ENCODE measurements around the gene PALM3.
"Not testable (repeated sequence)": the region's sequence is repeated elsewhere in the genome, so short reads cannot be mapped to it uniquely, and the experiment has no call there.

Gene PALM3

DNA sequence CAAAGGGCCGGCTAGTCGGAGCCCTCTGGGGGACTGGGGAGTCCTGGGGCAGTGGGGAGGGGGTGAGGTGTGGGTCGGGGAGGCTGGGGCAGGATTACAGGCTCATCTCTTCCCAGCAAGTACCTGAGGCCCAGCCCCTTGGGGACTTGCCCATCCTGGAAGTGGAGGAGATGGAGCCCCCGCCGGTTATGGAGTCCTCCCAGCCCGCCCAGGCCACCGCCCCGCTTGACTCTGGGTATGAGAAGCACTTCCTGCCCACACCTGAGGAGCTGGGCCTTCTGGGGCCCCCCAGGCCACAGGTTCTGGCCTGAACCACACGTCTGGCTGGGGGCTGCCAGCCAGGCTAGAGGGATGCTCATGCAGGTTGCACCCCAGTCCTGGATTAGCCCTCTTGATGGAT is 9.9 kb downstream of the PALM3 start:
- H3K9ac ChIP-seq (ENCODE audit: insufficient read length, low read depth): no peak overlapping the region
- no peaks in the 10 kb centered on the region for H3K27me3 ChIP-seq (ENCODE audit: insufficient read depth, insufficient read length)
- DNase-seq (ENCODE audit: low read depth, low spot score): no peak
- peaks cover 51% of the 10 kb centered on the region for H3K36me3 ChIP-seq (ENCODE audit: insufficient read depth, insufficient read length, low read length)
- peaks cover 18% of the 10 kb centered on the region; the same call in 1 of the 2 replicates for H3K9me3 ChIP-seq (ENCODE audit: insufficient read depth, low read length)
- no peak for TF ChIP-seq SUZ12 (IDR thresholded peaks at IDR 0.05; ENCODE audit: extremely low read depth, insufficient read depth, insufficient read length)
- TF ChIP-seq YY1 (IDR thresholded peaks at IDR 0.05; ENCODE audit: insufficient read depth, insufficient read length): no peak
- no peak for TF ChIP-seq ZNF274 (IDR thresholded peaks at IDR 0.05; ENCODE audit: low read depth, low read length)
- no peak overlapping the region for H3K4me3 ChIP-seq (ENCODE audit: insufficient read length, low read depth)
- peaks cover 9% of the 10 kb centered on the region for H3K4me1 ChIP-seq (ENCODE audit: insufficient read depth, insufficient read length)

DNA sequence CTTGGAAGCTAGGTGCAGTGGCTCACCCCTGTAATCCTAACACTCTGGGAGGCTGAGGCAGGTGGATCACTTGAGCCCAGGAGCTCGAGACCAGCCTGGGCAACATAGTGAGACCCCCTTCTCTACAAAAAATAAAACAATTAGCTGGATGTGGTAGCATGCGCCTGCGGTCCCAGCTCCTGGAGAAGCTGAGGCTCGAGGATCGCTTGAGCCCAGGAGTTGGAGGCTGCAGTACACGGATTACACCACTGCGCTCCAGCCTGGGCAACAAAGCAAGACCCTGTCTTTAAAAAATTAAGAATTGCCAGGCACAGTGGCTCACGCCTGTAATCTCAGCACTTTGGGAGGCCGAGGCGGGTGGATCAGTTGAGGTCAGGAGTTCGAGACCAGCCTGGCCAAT is 10.9 kb downstream of the PALM3 start:
- not testable (repeated sequence) for DNase-seq (ENCODE audit: low read depth, low spot score); H3K27me3 ChIP-seq (ENCODE audit: insufficient read depth, insufficient read length); H3K4me3 ChIP-seq (ENCODE audit: insufficient read length, low read depth); H3K4me1 ChIP-seq (ENCODE audit: insufficient read depth, insufficient read length); H3K9ac ChIP-seq (ENCODE audit: insufficient read length, low read depth)
- H3K36me3 ChIP-seq (ENCODE audit: insufficient read depth, insufficient read length, low read length): peaks cover 55% of the 10 kb centered on the region
- H3K9me3 ChIP-seq (ENCODE audit: insufficient read depth, low read length): peaks cover 18% of the 10 kb centered on the region; the same call in 1 of the 2 replicates

GRCh38 chr19:14050512-14050911 is 11.4 kb downstream of the PALM3 start:
- Histone ChIP-seq H3K27me3 (ENCODE audit: insufficient read depth, insufficient read length) (no peaks in the 10 kb centered on the region), H3K9ac (ENCODE audit: insufficient read length, low read depth) (no peak overlapping the region), H3K9me3 (ENCODE audit: insufficient read depth, low read length) (peaks cover 18% of the 10 kb centered on the region; the same call in 1 of the 2 replicates), H3K36me3 (ENCODE audit: insufficient read depth, insufficient read length, low read length) (peaks cover 57% of the 10 kb centered on the region), H3K4me3 (ENCODE audit: insufficient read length, low read depth) (no peak overlapping the region), H3K4me1 (ENCODE audit: insufficient read depth, insufficient read length) (peaks cover 9% of the 10 kb centered on the region)
- no peak for TF ChIP-seq SUZ12 (IDR thresholded peaks at IDR 0.05; ENCODE audit: extremely low read depth, insufficient read depth, insufficient read length)
- no peak for TF ChIP-seq YY1 (IDR thresholded peaks at IDR 0.05; ENCODE audit: insufficient read depth, insufficient read length)
- DNase-seq (ENCODE audit: low read depth, low spot score): no peak

- Histone ChIP-seq H3K9ac (ENCODE audit: insufficient read length, low read depth) (no peak overlapping the region), H3K9me3 (ENCODE audit: insufficient read depth, low read length) (peaks cover 18% of the 10 kb centered on the region; the same call in 1 of the 2 replicates), H3K4me1 (ENCODE audit: insufficient read depth, insufficient read length) (peaks cover 3% of the 10 kb centered on the region), H3K36me3 (ENCODE audit: insufficient read depth, insufficient read length, low read length) (peaks cover 54% of the 10 kb centered on the region), H3K27me3 (ENCODE audit: insufficient read depth, insufficient read length) (no peaks in the 10 kb centered on the region), H3K4me3 (ENCODE audit: insufficient read length, low read depth) (no peak overlapping the region)
- DNase-seq (ENCODE audit: low read depth, low spot score): peak; percentile 48
- TF ChIP-seq SUZ12 (IDR thresholded peaks at IDR 0.05; ENCODE audit: extremely low read depth, insufficient read depth, insufficient read length): no peak
- no peak for TF ChIP-seq ZNF274 (IDR thresholded peaks at IDR 0.05; ENCODE audit: low read depth, low read length)
- TF ChIP-seq YY1 (IDR thresholded peaks at IDR 0.05; ENCODE audit: insufficient read depth, insufficient read length): no peak
Measured at GRCh38 chr19:14048443-14049153, 13.3 kb downstream of the PALM3 start.

GRCh38 chr19:14047866-14048265 is 14.0 kb downstream of the PALM3 start:
- H3K4me3 ChIP-seq (ENCODE audit: insufficient read length, low read depth); H3K9ac ChIP-seq (ENCODE audit: insufficient read length, low read depth); H3K4me1 ChIP-seq (ENCODE audit: insufficient read depth, insufficient read length); H3K27me3 ChIP-seq (ENCODE audit: insufficient read depth, insufficient read length); DNase-seq (ENCODE audit: low read depth, low spot score): not testable (repeated sequence)
- Histone ChIP-seq H3K9me3 (ENCODE audit: insufficient read depth, low read length) (peaks cover 12% of the 10 kb centered on the region; the same call in 1 of the 2 replicates), H3K36me3 (ENCODE audit: insufficient read depth, insufficient read length, low read length) (peaks cover 50% of the 10 kb centered on the region)

- not testable (repeated sequence) for H3K4me3 ChIP-seq (ENCODE audit: insufficient read length, low read depth); H3K9me3 ChIP-seq (ENCODE audit: insufficient read depth, low read length); H3K9ac ChIP-seq (ENCODE audit: insufficient read length, low read depth); H3K27me3 ChIP-seq (ENCODE audit: insufficient read depth, insufficient read length)
- peak; percentile 82 for DNase-seq (ENCODE audit: low read depth, low spot score)
- peaks cover 40% of the 10 kb centered on the region for H3K36me3 ChIP-seq (ENCODE audit: insufficient read depth, insufficient read length, low read length)
- peaks cover 12% of the 10 kb centered on the region for H3K4me1 ChIP-seq (ENCODE audit: insufficient read depth, insufficient read length)
Measured at GRCh38 chr19:14042659-14043608, 18.9 kb downstream of the PALM3 start.

GRCh38 chr19:14039181-14039580 is 22.7 kb downstream of the PALM3 start:
- Histone ChIP-seq H3K4me1 (ENCODE audit: insufficient read depth, insufficient read length) (peaks cover 9% of the 10 kb centered on the region), H3K36me3 (ENCODE audit: insufficient read depth, insufficient read length, low read length) (peaks cover 29% of the 10 kb centered on the region), H3K9ac (ENCODE audit: insufficient read length, low read depth) (no peak overlapping the region), H3K9me3 (ENCODE audit: insufficient read depth, low read length) (no peaks in the 10 kb centered on the region), H3K27me3 (ENCODE audit: insufficient read depth, insufficient read length) (no peaks in the 10 kb centered on the region), H3K4me3 (ENCODE audit: insufficient read length, low read depth) (no peak overlapping the region)
- DNase-seq (ENCODE audit: low read depth, low spot score): no peak
- no peak for TF ChIP-seq ZNF274 (IDR thresholded peaks at IDR 0.05; ENCODE audit: low read depth, low read length)
- TF ChIP-seq SUZ12 (IDR thresholded peaks at IDR 0.05; ENCODE audit: extremely low read depth, insufficient read depth, insufficient read length): no peak
- no peak for TF ChIP-seq YY1 (IDR thresholded peaks at IDR 0.05; ENCODE audit: insufficient read depth, insufficient read length)

Data from NT2/D1 (cell line).